PFSK-1 (cell line): ENCODE data around the gene KDM4B.

Source experiments
- FOXP2 ChIP-seq: optimal IDR thresholded peaks from 2 replicates; pipeline ENCODE3; 2011; ENCODE audit warnings: borderline replicate concordance, control low read depth, inconsistent platforms; ENCODE audit not compliant: insufficient read depth; ENCODE audit errors: extremely low read length, extremely low read depth
- POLR2AphosphoS5 ChIP-seq: IDR thresholded peaks from 2 replicates; pipeline ENCODE4 v1.6.1; 2012; ENCODE audit warnings: low read depth, mild to moderate bottlenecking, control low read depth, low read length, moderate library complexity
- SIN3A ChIP-seq: IDR thresholded peaks from 2 replicates; pipeline ENCODE4 v1.6.1; 2012; ENCODE audit warnings: mild to moderate bottlenecking, low read length, moderate library complexity, borderline replicate concordance; ENCODE audit not compliant: insufficient read depth
- TAF1 ChIP-seq: IDR thresholded peaks from 2 replicates; pipeline ENCODE4 v1.6.1; 2012; ENCODE audit warnings: low read length, control low read depth, borderline replicate concordance; ENCODE audit not compliant: insufficient read depth
- TF ChIP-seq, protein P1 (sequence below), 2 experiments: IDR thresholded peaks; 2 replicates each; pipeline versions ENCODE4 v1.6.1 to v1.8.0; 2011 to 2012; ENCODE audit warnings: low read depth in 2 of 2, low read length in 2 of 2, control low read depth in 1 of 2, inconsistent platforms in 1 of 2, mild to moderate bottlenecking in 1 of 2, moderate library complexity in 1 of 2; ENCODE audit not compliant: insufficient read depth in 1 of 2

KDM4B gene

GRCh38 chr19:5051619-5052018 lies 82.7 kb downstream of the KDM4B start:
- TF ChIP-seq TAF1 (no peak), FOXP2 (no peak), SIN3A (no peak), POLR2AphosphoS5 (no peak)
- TF ChIP-seq, protein P1, sequence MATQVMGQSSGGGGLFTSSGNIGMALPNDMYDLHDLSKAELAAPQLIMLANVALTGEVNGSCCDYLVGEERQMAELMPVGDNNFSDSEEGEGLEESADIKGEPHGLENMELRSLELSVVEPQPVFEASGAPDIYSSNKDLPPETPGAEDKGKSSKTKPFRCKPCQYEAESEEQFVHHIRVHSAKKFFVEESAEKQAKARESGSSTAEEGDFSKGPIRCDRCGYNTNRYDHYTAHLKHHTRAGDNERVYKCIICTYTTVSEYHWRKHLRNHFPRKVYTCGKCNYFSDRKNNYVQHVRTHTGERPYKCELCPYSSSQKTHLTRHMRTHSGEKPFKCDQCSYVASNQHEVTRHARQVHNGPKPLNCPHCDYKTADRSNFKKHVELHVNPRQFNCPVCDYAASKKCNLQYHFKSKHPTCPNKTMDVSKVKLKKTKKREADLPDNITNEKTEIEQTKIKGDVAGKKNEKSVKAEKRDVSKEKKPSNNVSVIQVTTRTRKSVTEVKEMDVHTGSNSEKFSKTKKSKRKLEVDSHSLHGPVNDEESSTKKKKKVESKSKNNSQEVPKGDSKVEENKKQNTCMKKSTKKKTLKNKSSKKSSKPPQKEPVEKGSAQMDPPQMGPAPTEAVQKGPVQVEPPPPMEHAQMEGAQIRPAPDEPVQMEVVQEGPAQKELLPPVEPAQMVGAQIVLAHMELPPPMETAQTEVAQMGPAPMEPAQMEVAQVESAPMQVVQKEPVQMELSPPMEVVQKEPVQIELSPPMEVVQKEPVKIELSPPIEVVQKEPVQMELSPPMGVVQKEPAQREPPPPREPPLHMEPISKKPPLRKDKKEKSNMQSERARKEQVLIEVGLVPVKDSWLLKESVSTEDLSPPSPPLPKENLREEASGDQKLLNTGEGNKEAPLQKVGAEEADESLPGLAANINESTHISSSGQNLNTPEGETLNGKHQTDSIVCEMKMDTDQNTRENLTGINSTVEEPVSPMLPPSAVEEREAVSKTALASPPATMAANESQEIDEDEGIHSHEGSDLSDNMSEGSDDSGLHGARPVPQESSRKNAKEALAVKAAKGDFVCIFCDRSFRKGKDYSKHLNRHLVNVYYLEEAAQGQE (IDR thresholded peaks at IDR 0.05; ENCODE audit: insufficient read depth in 1 of 2, low read depth in 2 of 2, low read length in 2 of 2) = no peak

DNA sequence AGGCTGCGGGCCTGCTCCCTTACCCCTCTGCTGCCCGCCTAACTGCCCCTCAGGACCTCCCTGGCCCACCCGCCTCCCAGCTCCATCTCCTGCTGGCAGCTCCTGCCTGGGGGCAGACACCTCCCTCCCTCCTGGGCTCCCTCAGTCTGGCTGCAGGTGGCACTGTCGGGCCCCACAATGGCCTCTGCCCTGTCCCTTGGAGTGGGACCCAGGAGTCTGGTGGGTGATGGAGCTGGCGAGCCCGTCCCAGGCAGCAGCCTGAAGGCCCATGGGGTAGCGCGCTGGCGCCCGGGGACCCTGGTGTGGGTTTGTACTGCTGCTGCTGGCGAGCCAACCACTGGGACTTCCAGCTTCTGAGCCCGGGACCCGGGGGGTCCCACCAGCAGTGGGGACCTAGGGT lies 83.6 kb downstream of the KDM4B start:
- no peak for TF ChIP-seq FOXP2
- no peak for TF ChIP-seq SIN3A
- TF ChIP-seq, protein P1 (IDR thresholded peaks at IDR 0.05; ENCODE audit: insufficient read depth in 1 of 2, low read depth in 2 of 2, low read length in 2 of 2) = no peak
- TF ChIP-seq TAF1 = no peak
- no peak for TF ChIP-seq POLR2AphosphoS5

DNA sequence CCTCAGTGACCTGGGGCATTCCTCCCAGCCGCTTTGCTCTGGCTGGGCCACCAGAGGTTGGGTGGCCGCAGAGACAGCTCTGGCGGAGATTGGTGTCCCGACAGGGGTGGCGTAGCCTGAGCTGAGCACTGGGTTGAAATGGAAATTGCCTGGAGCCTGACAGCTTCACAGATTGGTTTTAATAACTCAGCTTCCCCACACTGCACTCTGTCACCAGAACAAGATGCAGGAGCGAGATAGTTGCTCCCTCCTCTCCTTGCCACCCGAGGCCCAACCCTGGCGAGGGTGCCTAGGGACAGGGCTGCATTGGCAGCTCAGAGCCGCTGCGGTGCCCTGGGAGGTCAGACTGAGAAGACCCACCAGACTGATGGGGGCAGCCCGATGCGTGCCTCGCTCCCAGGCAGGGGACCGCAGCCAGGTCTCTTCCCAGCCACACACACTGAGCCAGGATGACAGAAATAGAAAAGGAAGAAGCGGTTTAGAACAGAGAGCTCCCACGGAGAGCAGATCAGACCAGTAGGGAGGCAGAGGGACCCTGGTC lies 84.1 kb downstream of the KDM4B start:
- TF ChIP-seq SIN3A = no peak
- TF ChIP-seq POLR2AphosphoS5 = no peak
- no peak for TF ChIP-seq TAF1
- TF ChIP-seq, protein P1 (IDR thresholded peaks at IDR 0.05; ENCODE audit: insufficient read depth in 1 of 2, low read depth in 2 of 2, low read length in 2 of 2) = no peak
- TF ChIP-seq FOXP2 = no peak

DNA sequence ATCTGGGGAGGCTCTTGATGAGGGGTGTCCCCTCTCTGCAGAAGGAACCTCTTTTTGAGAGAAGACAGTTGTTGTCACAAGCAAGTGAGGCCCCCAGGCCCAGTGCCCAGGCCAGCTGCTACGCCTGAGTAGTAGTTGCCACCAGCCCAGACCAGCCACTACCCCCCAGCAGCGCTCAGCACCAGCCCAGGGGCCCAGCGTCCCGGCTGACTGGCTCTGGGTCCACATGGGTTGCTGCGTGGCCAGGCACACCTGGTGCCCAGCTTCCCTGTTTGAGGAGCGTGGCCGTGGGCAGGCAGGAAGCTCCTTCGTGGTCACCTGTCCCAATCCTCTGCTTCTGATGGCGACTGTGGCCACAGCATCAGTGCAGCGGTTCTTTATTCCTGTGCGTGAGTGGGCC lies 84.7 kb downstream of the KDM4B start:
- TF ChIP-seq FOXP2 = no peak
- TF ChIP-seq, protein P1 (IDR thresholded peaks at IDR 0.05; ENCODE audit: insufficient read depth in 1 of 2, low read depth in 2 of 2, low read length in 2 of 2) = no peak
- no peak for TF ChIP-seq TAF1
- no peak for TF ChIP-seq POLR2AphosphoS5
- TF ChIP-seq SIN3A = no peak
